ENCODE measurements around the gene SLAIN2. TPM values are rescaled to one million over a fixed set of nuclear protein-coding genes. Genes with fewer than 3 reads are reported as not detected.
"Not testable (repeated sequence)": the region's sequence is repeated elsewhere in the genome, so short reads cannot be mapped to it uniquely, and the experiment has no call there.

SLAIN2 gene
- total RNA-seq, 1 donor from 2014 or later, result 42.8 TPM

DNA sequence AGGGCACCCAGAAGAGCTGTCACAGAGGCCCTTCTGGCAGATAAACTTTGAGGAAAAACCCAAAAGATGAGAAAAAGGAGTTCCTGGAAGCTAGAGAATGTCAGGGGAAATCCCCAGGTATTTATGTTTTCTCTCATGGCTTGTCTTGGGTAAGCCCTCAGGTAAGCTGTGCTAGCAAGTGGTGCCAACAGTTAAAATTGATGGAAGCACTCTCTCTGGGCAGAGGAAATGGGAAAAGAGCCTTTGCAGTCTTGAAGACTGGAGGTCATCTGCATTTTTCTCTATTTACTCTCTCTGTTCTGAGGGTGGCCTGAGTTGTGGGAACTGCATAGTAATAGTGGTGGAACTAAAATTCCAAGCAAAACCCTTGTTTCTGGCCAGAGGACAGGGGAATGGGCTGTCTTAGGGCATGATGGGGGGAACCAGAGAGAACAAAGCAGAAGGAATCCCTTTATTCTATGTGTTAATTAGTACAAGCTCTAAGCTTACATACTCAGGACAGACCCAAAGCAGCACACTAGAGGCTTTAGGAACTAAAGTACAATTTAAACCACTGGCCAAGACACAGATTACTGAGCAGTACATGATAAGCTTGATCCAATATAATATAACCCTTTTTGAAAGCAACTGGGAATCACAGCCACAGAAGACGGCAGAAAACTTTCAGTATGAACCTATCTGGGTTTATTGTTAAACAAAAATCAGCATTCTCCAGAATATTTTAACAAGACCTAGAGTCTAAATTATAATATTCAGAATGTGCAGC, 88.6 kb downstream of the SLAIN2 start:
- TF ChIP-seq, protein P1, sequence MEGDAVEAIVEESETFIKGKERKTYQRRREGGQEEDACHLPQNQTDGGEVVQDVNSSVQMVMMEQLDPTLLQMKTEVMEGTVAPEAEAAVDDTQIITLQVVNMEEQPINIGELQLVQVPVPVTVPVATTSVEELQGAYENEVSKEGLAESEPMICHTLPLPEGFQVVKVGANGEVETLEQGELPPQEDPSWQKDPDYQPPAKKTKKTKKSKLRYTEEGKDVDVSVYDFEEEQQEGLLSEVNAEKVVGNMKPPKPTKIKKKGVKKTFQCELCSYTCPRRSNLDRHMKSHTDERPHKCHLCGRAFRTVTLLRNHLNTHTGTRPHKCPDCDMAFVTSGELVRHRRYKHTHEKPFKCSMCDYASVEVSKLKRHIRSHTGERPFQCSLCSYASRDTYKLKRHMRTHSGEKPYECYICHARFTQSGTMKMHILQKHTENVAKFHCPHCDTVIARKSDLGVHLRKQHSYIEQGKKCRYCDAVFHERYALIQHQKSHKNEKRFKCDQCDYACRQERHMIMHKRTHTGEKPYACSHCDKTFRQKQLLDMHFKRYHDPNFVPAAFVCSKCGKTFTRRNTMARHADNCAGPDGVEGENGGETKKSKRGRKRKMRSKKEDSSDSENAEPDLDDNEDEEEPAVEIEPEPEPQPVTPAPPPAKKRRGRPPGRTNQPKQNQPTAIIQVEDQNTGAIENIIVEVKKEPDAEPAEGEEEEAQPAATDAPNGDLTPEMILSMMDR (conservative IDR thresholded peaks at IDR 0.05; ENCODE audit: low read depth, low read length), result no peak
- no peak overlapping the region for H3K4me3 ChIP-seq (ENCODE audit: low read depth, low read length)
- DNase-seq (ENCODE audit: low read depth), result no peak

GRCh38 chr4:48431401-48431800, 90.1 kb downstream of the SLAIN2 start:
- TF ChIP-seq, protein P1 (conservative IDR thresholded peaks at IDR 0.05; ENCODE audit: low read depth, low read length), result no peak
- no peak for DNase-seq (ENCODE audit: low read depth)
- H3K4me3 ChIP-seq (ENCODE audit: low read depth, low read length), result no peak overlapping the region

DNA sequence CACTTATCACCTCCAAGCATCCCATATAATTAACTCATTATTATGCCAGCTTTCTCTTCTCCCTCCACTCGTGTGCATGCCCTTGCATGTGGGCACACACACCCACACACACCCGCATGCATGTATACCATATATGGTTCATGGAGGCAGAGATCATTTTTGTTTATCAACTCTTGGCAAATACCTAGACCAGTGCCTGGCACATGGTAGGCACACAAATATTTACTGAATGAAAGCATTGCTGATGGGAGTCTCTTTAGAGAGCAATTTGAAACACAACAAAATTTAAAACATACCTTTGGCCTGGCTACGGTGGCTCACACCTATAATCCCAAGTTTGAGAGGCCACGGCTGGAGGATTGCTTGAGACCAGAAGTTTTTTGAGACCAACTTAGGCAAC, 90.7 kb downstream of the SLAIN2 start:
- H3K4me3 ChIP-seq (ENCODE audit: low read depth, low read length), result no peak overlapping the region
- TF ChIP-seq, protein P1 (conservative IDR thresholded peaks at IDR 0.05; ENCODE audit: low read depth, low read length), result no peak
- DNase-seq (ENCODE audit: low read depth), result no peak

DNA sequence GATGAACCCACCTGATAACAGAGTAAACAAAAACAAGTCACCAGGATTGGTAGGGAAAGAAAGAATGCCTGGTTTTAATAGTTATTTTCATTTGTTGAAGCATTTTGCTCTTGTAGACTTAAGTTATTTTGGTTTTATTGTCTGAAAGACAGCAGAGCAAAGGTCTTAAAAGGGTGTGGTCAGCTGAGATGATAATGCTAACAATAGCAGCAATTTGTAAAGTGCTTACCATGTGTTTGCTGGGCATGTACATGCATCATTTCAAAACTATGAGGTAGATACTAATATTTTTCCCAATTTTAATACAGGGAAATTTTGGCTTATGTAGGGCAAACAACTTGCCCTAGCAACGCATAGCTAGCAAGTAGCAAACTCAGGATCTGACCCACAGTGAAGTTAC, 95.0 kb downstream of the SLAIN2 start:
- no peak overlapping the region for H3K4me3 ChIP-seq (ENCODE audit: low read depth, low read length)
- DNase-seq (ENCODE audit: low read depth), result no peak
- TF ChIP-seq, protein P1 (conservative IDR thresholded peaks at IDR 0.05; ENCODE audit: low read depth, low read length), result no peak

DNA sequence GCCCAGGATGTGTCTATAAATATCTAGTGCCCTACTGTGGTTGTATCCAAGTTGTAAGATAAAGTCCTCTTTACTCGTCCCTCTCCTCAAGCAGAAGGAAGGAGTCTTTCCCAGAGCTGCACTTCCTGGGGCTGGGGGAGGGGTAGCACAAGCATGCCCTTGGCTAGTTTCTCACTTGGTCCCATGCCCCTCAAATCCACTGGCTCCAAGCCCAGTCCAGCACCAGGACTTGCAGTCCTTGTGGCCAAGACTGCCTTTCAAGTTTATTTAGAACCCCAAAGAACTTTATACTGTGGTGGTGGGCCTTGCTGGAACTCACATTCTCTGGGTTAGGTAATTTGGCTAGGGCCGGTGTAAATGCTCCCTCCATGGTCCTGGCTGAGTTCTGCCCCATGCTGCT, 98.7 kb downstream of the SLAIN2 start:
- TF ChIP-seq, protein P1 (conservative IDR thresholded peaks at IDR 0.05; ENCODE audit: low read depth, low read length), result no peak
- no peak for DNase-seq (ENCODE audit: low read depth)
- H3K4me3 ChIP-seq (ENCODE audit: low read depth, low read length), result no peak overlapping the region

DNA sequence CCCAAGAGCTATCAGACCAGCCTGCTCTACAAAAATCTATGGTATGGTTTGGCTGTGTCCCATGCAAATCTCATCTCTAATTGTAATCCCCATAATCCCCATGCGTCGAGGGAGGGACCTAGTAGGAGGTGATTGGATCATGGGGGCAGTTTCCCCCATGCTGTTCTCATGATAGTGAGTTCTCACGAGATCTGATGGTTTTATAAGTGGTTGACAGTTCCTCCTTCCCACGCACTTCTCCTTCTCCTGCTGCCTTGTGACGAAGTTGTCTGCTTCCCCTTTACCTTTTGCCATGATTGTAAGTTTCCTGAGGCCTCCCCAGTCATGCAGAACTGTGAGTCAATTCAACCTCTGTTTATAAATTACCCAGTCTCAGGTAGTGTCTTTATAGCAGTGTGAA, 99.6 kb downstream of the SLAIN2 start:
- H3K4me3 ChIP-seq (ENCODE audit: low read depth, low read length); DNase-seq (ENCODE audit: low read depth): not testable (repeated sequence)

DNA sequence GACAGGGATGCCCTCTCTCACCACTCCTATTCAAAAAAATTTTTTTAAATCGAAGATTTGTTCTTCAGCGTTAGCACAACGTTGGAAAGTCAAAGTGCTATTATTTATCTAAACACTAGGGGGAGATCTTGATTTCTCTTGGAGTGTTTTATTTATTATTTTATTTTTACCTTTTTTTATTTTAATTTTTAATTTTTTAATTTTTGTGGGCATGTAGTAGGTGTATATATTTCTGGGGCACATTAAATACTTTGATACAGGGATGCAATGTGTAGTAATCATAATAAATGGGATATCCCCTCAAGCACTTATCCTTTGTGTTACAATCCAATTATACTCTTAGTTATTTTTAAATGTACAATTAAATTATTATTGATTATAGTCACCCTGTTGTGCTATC, 104.4 kb downstream of the SLAIN2 start:
- no peak overlapping the region for H3K4me3 ChIP-seq (ENCODE audit: low read depth, low read length)
- DNase-seq (ENCODE audit: low read depth), result no peak
- TF ChIP-seq, protein P1 (conservative IDR thresholded peaks at IDR 0.05; ENCODE audit: low read depth, low read length), result peak; percentile 46
